Right forelimb (tissue), 1 donor: ENCODE measurements around the gene CCDC70.
A peak's percentile ranks its signal among the peaks of the same experiment; 100 is the strongest.

Source experiments
- DNase-seq: peaks from one replicate; pipeline ENCODE4 v3.0.0-alpha.2; 2018

Gene CCDC70

DNA sequence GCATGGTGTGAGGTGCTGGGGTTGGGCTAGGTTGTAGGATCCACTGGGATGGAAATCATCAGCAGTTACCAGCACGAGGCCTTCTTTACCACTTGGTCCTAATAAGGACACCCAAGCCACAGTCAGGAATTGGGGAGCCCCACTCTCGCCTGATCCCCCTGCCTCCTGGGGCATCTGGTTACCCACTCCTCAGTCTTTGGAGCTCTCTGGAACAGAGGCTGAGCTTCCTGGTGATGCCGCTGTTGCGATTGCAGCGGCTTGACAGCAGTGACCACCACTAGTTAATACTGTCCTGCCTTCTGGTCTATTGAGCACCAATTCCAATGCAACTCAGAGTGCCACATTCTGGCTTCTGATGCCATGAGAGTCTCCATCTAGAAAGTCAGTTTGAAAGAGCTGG, 30.2 kb upstream of the CCDC70 start:
- no peak for DNase-seq

DNA sequence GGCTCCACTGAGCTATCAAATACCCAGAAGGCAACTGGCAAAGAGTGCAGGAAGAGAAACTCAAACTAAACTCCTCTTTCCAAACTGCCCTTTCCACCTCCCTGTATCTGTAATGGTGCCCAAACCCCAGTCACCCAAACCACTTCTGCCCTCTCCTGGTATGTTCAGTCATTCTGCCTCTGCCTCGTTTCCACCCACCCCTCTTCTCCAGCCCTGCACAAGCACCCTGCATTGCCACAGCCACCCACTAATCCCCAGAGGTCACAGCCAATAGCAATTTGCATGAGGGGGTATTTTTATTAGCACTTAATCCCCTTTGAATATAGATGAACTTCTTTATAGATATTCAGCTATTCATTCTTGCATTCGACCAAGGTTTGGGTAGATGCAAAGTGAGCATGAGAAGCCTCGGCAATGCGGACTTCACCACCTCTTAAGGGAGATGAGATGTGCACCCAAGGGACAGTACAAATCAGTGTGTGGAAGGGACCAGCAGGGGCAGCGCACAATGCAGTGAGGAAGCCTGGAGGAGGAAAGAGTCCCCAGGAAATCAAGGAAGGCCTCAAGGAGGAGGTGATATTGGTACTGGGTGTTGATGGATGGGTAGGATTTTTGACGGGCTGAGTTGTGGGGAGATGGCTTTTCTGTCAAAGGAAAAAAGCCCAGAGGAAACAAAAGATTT, 29.2 kb upstream of the CCDC70 start:
- DNase-seq = no peak

DNA sequence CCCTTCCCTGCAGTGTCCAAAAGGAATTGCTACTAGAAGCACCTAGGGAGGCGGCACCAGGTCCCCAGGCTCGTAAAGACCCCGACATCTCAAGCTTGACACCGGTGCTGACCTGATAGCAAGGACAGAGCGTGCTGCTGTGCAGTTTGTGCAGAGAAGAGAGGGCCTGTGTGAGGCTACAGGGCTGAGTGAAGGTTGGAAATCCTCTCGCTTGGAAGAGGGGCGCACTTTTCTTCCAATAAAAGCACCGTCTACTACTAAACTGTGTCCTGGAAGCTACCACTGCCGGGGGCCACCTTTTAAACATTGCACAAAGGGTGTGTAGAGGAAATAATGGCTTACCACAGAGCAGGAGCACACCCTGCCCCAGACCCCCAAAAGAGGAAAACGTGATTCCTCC, 27.8 kb upstream of the CCDC70 start:
- DNase-seq = no peak

DNA sequence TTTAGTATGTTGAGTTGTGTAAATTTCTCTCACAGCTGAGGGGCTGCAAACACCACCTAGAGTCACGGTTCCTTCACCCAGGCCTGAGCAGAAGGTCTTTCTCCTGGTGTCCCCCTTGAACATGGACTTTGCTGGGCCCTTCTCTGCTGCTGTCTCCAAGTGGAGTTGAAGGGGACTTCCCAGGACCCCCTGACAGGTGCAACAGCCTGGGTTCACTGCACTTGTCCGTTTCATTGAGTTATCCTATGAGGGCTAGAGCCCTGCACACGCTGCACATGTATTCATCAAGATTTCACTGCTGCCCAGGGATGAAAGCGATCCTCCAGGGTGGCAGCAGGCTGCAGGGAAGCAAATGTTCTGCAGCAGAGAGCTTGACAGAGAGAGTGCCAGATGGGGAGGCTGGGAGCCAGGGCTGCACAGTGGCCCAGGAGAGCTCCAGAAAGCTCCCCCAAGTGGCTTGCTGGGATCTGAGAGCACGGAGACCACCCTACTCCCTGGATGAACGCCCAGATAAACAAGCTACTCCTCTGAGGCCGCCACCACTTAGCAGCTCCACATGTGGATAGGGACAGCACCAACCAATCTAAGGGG, 27.1 kb upstream of the CCDC70 start:
- no peak for DNase-seq

DNA sequence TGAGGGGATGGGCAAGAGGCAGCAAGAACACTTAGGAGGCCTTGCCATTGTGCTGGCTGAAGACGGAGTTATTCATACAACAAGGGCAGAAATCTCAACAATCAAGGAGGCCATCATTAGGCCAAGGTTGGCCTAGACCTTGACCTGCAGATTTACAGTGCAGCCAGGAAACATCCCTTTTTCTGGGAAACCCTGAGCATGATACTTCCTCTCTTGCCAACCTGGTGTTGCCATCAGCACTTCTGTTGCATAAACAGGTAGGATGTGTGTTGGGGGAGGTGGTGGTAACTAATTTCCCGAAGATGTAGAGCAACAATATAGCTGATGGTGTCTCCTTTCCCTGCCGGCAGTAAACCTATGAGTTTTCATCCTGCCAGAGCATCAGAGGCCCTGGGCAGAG, 24.8 kb upstream of the CCDC70 start:
- no peak for DNase-seq

DNA sequence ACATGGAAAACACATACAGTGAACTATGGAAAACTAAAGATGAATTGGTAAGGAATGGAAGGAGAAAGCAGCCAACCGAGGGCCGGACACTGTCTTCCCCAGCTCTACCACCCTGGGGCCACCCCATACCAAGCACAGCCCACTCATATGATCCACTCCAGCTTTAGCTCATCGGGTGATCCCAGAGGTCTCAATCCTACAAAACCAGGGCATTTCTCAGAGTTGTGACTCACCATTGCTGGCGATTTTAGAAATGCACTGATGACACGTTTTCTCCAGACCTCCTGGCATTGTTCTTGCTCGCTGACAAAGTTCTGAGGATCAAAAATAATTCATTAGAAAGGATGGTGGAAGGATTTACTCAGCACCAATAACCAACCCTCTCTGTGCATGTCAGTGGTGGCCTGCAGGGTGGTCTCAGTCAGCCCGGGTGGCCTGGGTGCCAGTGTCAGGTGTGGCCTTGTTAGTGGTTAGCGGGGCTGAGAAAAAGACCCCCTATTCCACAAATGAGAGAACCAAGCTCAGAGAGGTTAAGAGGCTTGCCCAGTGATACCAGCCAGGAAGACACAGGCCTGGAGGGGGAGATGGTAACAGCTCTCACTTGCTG, 23.4 kb upstream of the CCDC70 start:
- DNase-seq = no peak

DNA sequence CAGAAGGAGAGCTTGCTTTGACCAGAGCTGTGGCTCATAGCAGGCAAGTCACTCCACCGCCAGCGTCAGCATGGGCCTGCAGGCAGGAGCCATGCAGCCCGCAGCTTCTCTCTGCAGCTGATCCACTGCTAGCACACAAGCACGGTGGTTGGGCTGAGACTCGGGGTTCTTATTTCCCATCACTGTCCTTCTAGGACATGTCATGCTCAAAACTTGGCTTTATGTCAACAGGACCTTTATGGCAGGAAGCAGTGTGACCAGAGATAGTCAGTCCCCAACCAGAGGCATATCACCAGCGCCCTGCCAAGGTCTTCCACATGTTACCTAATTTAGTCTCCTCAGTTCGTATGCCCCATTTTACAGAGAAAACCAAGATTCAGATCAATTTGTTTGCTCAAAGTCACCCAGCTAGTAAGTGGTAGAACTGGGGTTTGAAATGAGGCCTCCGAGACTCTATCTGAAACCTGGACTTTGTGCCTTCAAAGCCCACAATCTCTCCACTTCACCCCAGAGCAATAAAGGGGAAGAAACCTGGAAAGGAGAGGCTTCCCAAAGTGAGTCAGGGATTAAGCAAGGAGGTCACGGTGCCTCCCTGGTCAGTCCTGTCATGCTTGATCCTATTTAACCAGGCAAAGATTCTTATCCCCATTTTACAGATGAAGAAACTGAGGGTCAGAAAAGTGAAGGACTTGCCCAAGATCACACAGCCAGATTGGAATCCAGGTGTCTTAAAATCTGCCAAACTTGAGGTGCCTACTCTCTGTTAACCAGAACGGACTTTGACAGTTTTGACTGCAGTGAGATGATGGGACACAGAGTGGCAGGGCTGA, 21.8 kb upstream of the CCDC70 start:
- DNase-seq = no peak

DNA sequence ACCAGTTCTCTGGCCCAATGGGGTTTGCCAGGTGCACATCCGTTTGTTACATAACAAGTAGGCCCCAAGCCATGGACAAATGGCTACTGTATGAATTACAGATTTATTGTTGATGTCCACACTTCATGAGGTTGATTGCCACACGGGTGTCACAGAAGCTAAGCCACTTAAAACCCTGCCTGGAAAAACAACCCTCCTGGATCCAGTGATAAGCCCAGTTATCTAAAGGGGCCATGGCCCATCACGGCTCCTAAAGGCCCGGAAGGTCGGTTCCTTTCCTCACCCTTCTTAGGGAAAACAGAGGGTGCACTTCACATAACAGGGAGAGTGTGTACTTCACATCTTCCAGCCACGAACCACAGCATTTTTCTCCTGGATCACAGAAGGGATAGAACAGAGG, 20.9 kb upstream of the CCDC70 start:
- no peak for DNase-seq

DNA sequence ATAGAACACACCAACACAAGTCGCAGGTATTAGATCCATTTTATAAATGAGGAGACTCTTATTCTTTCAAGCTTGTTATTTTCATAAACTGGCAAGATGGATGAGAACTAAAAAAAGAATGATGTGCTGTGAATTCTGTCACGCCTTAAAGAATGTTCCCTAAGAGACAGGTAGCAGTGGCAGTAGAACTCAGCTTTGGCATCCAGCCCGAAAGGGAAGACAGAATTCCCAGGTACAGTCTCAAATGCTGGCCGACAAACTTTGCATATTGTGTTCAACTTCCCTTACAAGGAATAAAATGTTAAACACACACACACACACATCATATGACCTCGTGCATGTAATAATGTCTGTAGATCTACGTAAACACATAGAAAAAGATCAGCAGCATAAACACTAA, 20.0 kb upstream of the CCDC70 start:
- no peak for DNase-seq

DNA sequence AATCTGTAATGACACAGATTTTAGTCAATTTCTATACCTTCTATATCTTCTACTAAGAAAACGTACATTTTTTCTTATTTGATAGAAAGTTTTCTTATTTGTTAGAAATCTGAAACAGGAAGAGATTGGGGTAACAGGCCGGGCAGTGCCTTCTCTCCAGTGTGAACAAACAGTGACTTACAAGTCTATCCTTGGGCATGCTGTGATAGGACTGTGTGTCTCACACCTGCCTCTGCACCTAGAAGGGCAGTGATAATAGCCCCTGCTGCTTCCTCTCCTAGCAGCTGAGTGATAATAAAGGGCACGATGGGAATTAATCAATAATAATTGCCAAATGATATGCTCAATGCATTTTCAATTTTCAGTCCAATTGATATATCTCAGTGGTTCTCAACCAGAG, 18.2 kb upstream of the CCDC70 start:
- DNase-seq = no peak

DNA sequence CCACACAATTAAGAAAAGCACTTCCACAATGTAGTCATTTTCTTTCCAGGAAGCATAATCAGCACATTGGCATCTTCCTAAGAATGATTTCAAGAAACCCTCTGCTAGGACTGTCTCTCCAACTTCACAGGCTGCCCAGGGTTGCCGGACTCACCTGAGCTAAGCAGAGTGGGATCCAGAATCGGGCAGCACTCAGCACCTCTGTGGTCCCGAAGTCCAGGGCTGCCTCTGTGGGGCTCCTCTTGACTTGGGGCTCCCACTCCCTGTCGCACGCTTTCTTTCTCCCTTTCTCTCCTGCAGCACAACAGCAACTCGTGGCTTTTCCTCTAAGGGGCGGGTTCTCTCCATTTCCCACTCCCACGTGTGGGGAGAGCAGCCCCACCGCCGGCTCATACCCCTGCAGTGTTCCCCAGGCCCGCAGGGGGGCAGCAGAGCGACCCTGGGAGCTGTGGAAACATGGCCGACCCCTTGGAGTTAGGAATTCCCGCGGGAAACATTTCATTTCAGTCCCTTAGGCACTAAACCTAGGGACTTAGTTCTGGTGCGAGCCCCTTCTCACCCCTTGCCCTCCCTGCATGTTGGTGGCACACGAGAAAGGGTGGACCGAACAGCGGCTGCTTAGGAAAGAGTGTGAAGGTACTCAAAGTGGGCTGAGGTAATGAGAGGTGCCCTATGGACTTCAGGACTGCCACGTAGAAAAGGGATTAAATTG, 16.8 kb upstream of the CCDC70 start, which contains the start of gene TMEM272:
TSS of gene TMEM272 (minus strand) at position 316 of the 712 bp plus-strand sequence. CDS start 6,647 bp downstream, outside the sequence.
- DNase-seq = peak; percentile 67

DNA sequence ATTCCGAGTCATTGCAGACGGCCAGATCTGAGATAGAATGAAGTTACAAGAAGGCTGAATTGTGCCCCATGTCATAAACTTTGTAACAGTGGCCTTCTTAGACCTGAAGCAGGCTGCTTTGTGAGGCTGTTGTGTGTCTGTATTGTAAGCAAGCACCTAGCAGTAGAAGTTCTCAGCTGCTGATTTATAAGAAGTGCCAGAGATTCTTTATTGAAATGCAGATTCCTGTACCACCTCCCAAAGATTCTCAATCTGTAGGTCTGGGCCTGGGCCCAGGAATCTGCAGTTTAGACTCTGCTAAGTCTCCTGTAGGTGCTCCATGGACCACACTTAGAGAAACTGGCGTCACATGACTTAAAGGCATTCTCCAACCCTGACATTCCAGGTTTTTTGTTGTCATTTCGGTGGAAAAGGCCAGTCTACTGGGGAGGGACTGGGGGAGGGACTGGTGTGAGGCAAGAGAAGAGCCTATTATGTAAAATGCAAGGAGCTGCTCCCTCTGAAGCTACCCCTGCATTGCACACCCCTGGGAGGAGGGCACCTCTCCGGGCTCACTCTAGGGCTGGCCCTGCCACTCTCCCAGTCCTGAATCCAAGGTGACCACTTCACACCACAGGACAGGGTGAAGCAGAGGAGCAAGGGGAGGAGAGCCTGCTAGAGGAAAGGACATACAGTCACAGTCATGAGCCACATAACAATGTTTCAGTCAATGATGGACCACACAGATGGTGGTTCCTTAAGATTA, 16.0 kb upstream of the CCDC70 start:
- no peak for DNase-seq

DNA sequence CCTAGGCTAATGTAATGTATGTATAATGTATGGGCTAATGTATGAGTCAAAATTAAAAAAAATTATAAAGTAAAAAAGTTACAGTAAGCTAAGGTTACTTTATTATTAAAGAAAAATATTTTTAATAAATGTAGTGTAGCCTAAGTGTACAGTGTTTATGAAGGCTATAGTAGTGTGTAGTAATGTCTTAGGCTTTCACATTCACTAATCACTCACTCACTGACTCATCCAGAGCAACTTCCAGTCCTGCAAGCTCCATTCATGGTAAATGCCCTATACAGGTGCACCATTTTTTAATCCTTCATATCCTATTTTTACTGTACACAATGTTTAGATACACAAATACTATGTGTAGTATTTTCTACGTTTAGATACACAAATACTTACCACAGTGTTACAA, 15.0 kb upstream of the CCDC70 start:
- no peak for DNase-seq

DNA sequence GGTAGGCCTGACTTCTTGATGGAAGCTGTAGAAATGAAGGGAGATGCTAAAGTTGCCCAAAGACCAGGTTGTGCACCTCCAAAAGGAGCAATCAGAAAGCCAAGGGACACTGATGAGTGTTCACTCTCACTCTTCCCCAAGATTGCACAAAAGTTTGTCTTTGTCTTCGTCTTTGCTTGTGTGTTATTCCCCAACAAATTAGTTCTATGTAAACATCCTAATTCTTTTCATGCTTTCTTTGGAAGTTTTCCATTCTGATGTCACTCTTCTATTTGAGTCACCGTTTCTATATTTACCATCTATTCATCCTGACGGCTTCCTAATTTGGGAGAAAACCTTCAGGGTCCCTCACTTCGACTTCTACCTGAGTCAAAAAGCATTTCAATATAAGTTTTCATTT, 13.1 kb upstream of the CCDC70 start:
- DNase-seq = no peak

DNA sequence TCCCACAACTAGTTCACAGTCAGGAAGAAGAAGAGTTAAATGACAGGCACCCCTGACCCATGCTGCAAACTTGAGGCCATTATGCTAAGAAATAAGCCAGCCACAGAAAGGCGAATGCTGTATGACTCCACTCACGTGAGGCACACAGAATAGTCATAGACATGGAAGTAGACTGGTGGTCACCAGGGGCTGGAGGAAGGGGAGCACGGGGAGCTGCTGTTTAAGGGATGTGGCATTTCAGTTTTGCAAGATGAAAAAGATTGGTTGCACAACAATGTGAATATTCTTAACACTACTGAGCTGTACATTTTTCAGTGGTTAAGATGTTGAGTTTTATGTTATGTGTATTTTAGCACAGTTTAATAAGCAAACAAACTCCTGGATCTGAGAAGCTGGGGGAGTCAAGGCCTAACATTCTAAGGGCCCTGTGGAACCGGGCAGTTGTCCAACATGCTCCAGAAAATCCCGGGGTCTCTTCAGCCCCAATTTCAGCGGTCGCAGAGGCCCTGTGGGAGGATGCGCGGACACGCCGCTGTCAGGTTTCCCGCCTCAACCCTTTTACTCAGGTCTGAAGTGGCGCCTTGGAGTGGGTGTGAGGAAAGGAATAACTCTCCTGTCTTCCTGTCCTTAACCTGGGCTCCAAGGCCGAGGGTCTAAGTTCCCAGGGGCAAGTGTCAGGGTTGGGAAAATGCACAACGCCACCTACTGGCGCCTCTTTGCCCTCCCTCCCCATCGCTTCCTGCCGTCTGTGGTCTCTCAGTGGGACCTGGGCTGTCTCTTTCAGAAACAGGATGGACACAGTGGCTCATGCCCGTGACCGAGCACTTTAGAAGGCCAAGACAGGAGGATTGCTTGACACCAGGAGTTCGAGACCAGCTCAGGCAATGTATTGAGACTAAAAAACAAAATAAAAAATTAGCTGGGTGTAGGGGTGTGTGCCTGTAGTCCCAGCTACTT, 12.3 kb upstream of the CCDC70 start:
- no peak for DNase-seq

DNA sequence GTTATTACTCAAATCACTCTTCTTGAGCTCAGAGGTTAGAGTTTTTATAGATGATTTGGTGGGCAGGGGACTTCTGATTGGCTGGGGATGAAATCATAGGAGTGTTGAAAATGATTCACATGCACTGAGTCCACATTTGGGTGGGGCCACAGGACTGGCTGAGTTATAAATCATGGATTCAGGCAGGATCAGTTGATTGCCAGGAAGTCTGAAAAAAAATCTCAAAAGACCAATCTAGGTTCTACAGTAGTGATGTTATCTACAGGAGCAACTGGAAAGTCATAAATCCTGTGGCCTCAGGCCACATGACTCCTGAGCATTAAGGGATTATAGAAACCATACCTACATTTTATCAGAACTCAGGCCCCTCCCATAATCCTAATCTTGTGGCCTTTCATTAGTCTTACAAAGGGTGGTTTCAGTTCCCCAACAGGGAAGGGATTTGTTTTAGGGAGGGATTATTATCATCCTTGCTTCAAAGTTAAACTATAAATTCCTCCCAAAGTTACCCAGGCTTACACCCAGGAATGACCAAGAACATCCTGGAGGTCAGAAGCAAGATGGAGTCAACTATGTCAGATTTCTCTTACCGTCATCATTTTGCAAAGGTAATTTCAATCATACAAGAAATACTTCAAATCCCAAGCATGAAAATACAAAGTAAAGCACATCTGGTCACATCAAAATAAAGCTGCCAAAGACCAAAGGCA, 5.6 kb upstream of the CCDC70 start:
- no peak for DNase-seq

DNA sequence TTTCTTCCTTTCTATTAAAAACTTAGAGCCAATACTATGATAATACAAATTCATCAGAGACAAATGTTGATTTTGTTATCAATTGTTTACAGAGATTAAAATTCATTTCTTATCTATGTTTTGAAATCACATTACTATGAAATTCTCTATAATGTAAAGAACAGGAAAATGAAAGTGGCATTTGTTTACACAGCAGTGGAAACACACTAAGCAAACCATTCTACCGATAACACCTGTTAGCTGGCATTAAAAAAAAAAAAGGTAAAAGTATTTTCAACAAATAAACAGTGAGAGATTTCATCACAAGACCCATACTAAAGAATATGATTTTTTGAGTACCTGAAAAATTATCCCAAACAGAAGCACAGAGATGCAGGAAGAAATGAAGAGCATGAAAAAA, 4.8 kb upstream of the CCDC70 start:
- no peak for DNase-seq

DNA sequence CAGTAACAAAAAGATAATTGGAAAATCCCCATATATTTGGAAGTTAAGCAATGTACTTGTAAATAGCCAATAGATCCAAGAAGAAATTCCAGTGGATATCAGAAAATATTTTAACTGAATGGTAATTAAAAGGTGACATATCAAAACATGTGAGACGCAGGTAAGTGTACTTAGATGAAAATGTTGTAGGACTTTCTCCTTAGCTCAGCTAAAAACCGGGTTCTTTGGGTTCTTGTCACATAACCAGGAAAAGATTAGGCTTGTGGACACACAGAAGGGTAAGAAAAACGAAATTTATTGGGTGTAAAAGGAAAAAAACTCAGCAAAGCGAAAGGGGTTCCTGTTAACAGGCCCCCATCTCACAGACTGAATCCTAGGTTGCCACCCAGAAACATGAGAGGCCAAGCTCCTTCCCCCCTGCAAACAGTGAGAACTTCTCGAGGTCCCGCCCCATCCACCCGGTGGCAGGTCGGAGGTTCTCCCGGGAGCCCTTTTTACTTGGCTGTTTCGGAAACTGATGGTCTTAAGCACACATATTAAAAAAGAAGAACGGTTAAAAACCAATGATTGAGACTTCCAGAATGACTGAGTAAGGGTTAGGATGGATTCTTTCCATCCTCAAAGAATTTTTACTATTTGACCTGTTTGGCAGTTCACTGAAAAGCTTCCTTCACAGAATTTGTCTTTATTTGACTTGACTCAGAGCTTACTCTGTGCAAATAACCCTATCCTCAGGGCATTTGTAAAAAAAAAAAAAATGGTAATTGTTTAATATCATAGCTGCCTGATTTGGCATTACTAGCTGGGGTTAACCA, 3.1 kb upstream of the CCDC70 start:
- no peak for DNase-seq

DNA sequence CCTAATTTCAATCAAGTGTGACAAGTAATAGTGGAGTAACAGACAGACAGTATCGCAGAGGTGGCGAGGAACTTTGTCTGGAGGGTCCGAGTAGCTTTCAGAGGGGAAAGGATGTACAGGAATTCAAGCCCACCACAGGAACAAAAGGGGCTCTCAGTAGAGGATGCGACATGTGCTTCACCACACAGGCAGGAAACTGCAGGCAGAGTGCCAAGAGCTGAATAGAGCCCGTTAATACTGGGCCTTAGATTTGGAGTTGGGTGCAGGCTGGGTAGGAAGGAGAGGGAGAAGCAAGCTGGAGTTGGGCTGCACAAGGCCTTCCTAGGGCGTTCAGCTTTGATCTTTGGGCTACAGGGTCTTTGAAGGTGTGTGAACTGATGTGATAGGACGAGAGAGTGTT, 1.2 kb downstream of the CCDC70 start:
- no peak for DNase-seq
